ENCODE results near the gene NRXN3.

Gene NRXN3

DNA sequence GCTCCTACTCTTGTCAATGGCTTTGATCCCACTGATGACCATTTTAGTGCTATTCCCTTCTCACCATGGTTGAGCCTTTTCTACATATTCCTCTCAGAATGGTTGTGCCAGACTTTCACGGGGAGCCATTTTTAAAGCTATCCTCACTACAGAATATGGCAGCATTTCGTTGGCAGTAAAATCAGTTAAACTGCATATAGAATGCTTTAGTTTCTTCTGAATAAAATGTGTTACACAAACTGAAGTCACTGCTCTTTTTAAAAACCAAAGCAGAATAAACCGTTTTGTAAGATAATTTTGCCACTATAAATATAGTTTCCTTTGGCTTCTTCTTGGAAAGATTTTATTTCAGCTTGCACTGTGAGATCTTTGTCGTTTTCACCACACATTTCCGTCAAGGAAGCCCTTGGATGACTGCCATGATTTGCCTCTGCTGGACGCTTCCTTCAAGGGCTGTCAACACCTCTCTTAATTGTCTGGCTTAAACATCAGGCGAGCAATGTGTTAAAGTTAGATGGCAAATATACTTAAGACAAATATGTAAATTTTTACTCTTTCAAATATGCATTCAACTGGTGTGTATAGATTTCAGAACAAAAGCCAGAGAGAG is 1416.9 kb downstream of the NRXN3 start:
- H3K4me3 ChIP-seq (ENCODE audit: low read depth, low read length) = no peak overlapping the region
- TF ChIP-seq, protein P1, sequence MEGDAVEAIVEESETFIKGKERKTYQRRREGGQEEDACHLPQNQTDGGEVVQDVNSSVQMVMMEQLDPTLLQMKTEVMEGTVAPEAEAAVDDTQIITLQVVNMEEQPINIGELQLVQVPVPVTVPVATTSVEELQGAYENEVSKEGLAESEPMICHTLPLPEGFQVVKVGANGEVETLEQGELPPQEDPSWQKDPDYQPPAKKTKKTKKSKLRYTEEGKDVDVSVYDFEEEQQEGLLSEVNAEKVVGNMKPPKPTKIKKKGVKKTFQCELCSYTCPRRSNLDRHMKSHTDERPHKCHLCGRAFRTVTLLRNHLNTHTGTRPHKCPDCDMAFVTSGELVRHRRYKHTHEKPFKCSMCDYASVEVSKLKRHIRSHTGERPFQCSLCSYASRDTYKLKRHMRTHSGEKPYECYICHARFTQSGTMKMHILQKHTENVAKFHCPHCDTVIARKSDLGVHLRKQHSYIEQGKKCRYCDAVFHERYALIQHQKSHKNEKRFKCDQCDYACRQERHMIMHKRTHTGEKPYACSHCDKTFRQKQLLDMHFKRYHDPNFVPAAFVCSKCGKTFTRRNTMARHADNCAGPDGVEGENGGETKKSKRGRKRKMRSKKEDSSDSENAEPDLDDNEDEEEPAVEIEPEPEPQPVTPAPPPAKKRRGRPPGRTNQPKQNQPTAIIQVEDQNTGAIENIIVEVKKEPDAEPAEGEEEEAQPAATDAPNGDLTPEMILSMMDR (IDR thresholded peaks at IDR 0.05; ENCODE audit: borderline replicate concordance, insufficient read depth, low read depth, low read length) = no peak

GRCh38 chr14:79587875-79588274 is 1417.7 kb downstream of the NRXN3 start:
- TF ChIP-seq, protein P1 (IDR thresholded peaks at IDR 0.05; ENCODE audit: borderline replicate concordance, insufficient read depth, low read depth, low read length) = no peak

DNA sequence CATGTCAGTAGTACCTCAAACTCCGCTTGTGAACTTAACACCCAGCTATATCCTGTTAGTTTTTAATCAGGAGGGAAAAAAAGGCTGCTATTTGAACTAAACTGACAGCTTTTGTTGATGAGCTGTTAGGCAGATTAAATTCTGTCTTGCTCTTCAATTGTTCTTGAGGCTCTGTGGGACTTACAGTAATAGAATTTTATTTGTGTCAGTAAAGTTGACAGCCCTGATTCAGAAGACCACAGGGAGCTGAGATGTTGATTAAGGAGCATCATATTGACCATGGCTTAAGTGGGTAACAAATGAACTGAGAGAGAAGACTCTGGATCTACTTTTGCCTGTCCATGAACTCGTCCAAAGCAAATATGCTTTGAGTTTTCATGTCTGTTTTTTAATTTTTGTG is 1418.2 kb downstream of the NRXN3 start:
- TF ChIP-seq, protein P1 (IDR thresholded peaks at IDR 0.05; ENCODE audit: borderline replicate concordance, insufficient read depth, low read depth, low read length) = no peak
- H3K4me3 ChIP-seq (ENCODE audit: low read depth, low read length) = no peak overlapping the region

More at GRCh38 chr14:79587875-79588274, 1417.7 kb downstream of the NRXN3 start:
- no peak overlapping the region for H3K4me3 ChIP-seq (ENCODE audit: low read depth, low read length)

DNA sequence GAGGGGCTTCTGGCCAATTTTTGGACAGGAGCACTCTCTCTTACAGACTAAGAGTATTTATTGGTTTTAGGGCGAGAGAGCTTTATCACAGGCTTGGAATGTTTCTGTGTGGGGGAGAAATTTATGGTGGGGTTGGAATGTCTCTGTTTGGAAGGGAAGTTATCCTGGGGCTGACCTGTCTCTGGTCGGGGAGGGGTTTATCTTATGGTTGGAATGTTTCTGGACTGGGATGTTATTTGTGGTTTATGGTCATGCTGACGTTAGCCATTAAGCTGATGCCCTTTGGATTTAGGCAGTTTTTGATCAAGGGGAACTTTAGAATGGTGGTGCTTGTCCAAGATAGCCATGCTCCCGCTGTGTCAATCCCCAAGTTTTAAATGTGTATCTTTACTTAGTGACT is 1426.4 kb downstream of the NRXN3 start:
- no peak overlapping the region for H3K4me3 ChIP-seq (ENCODE audit: low read depth, low read length)
- TF ChIP-seq, protein P1 (IDR thresholded peaks at IDR 0.05; ENCODE audit: borderline replicate concordance, insufficient read depth, low read depth, low read length) = no peak

GRCh38 chr14:79597566-79597965 is 1427.4 kb downstream of the NRXN3 start:
- TF ChIP-seq, protein P1 (IDR thresholded peaks at IDR 0.05; ENCODE audit: borderline replicate concordance, insufficient read depth, low read depth, low read length) = no peak
- no peak overlapping the region for H3K4me3 ChIP-seq (ENCODE audit: low read depth, low read length)

GRCh38 chr14:79598339-79598738 is 1428.2 kb downstream of the NRXN3 start:
- TF ChIP-seq, protein P1 (IDR thresholded peaks at IDR 0.05; ENCODE audit: borderline replicate concordance, insufficient read depth, low read depth, low read length) = no peak
- H3K4me3 ChIP-seq (ENCODE audit: low read depth, low read length) = no peak overlapping the region

- no peak overlapping the region for H3K4me3 ChIP-seq (ENCODE audit: low read depth, low read length)
- TF ChIP-seq, protein P1 (IDR thresholded peaks at IDR 0.05; ENCODE audit: borderline replicate concordance, insufficient read depth, low read depth, low read length) = no peak
These were observed 1429.1 kb downstream of the NRXN3 start for GRCh38 chr14:79599239-79599638.
